GM23338 (cell line): Measurements from ENCODE around the gene TPST2. TPM values are rescaled to one million over a fixed set of nuclear protein-coding genes. Genes with fewer than 3 reads are reported as not detected.

ENCODE experiments used
- ATAC-seq: fragments of 200-7000 bp; cut with Tn5 transposase; 3 replicates; pipeline ENCODE4 v1.9.1; 2020
- DNase-seq: peaks from one replicate; pipeline ENCODE4 v3.0.0-alpha.2; 2015; ENCODE audit warnings: low spot score
- H2AFZ ChIP-seq: fragments of 200-600 bp; sonication (generic); 2 replicates; pipeline ENCODE4 v1.8.0; 2016; ENCODE audit warnings: antibody characterized with exemption, mild to moderate bottlenecking, moderate library complexity
- H3F3A ChIP-seq: fragments of 200-600 bp; sonication (generic); replicated peaks from 2 replicates; pipeline ENCODE4 v1.8.0; 2017; ENCODE audit warnings: antibody characterized with exemption, mixed run types, low read depth
- H3K27ac ChIP-seq: fragments of 200-600 bp; sonication (generic); 2 replicates; pipeline ENCODE4 v1.6.1; 2016; ENCODE audit warnings: low read depth
- H3K27me3 ChIP-seq: fragments of 200-600 bp; sonication (generic); 2 replicates; pipeline ENCODE4 v1.8.0; 2016; ENCODE audit warnings: mild to moderate bottlenecking, mixed run types, moderate library complexity; ENCODE audit not compliant: insufficient read depth
- H3K36me3 ChIP-seq: fragments of 200-600 bp; sonication (generic); 2 replicates; pipeline ENCODE4 v1.8.0; 2016; ENCODE audit warnings: mild to moderate bottlenecking; ENCODE audit not compliant: insufficient read depth
- H3K4me1 ChIP-seq: fragments of 200-600 bp; sonication (generic); 2 replicates; pipeline ENCODE4 v1.8.0; 2016; ENCODE audit warnings: mild to moderate bottlenecking, moderate library complexity; ENCODE audit not compliant: insufficient read depth
- H3K4me2 ChIP-seq: fragments of 200-600 bp; sonication (generic); 2 replicates; pipeline ENCODE4 v1.7.1; 2017; ENCODE audit warnings: mixed run types
- H3K4me3 ChIP-seq: fragments of 200-600 bp; sonication (generic); 2 replicates; pipeline ENCODE4 v1.6.1; 2016; ENCODE audit warnings: mixed run types
- H3K79me2 ChIP-seq: fragments of 200-600 bp; sonication (generic); replicated peaks from 2 replicates; pipeline ENCODE4 v1.8.0; 2017; ENCODE audit warnings: mild to moderate bottlenecking; ENCODE audit not compliant: insufficient read depth
- H3K9me2 ChIP-seq: fragments of 200-600 bp; sonication (generic); 2 replicates; pipeline ENCODE4 v1.8.0; 2017; ENCODE audit not compliant: insufficient read depth
- H4K20me1 ChIP-seq: fragments of 200-600 bp; sonication (generic); replicated peaks from 2 replicates; pipeline ENCODE4 v1.8.0; 2017; ENCODE audit warnings: mild to moderate bottlenecking; ENCODE audit not compliant: insufficient read depth
- H3K27ac Mint-ChIP-seq: 2 replicates; pipeline ENCODE4 v1.8.0; 2020; ENCODE audit warnings: inconsistent platforms, mild to moderate bottlenecking, moderate library complexity, mixed read lengths
- H3K27me3 Mint-ChIP-seq: 3 replicates; pipeline ENCODE4 v1.8.0; 2022; ENCODE audit warnings: low read depth, mild to moderate bottlenecking, moderate library complexity, mixed read lengths, inconsistent platforms; ENCODE audit not compliant: insufficient read depth, poor library complexity
- H3K36me3 Mint-ChIP-seq: 3 replicates; pipeline ENCODE4 v1.8.0; 2021; ENCODE audit warnings: low read depth, mild to moderate bottlenecking, inconsistent platforms, moderate library complexity, mixed read lengths
- H3K4me1 Mint-ChIP-seq: 3 replicates; pipeline ENCODE4 v1.8.0; 2020; ENCODE audit warnings: mild to moderate bottlenecking, inconsistent platforms, mixed read lengths
- H3K4me3 Mint-ChIP-seq: 3 replicates; pipeline ENCODE4 v1.8.0; 2021; ENCODE audit warnings: moderate library complexity, mild to moderate bottlenecking, inconsistent platforms, mixed read lengths
- H3K9me3 Mint-ChIP-seq: 3 replicates; pipeline ENCODE4 v1.8.0; 2020; ENCODE audit warnings: moderate library complexity, mild to moderate bottlenecking, inconsistent platforms, mixed read lengths
- CREB1 ChIP-seq: fragments of 250-450 bp; sonication (Bioruptor Pico); IDR thresholded peaks from 2 replicates; pipeline ENCODE4 v1.5.0; 2020; ENCODE audit warnings: low read depth, mild to moderate bottlenecking, moderate library complexity
- EZH2 ChIP-seq: fragments of 200-600 bp; sonication (generic); IDR thresholded peaks from one replicate; pipeline ENCODE4 v1.8.0; 2017; ENCODE audit warnings: antibody characterized with exemption, mild to moderate bottlenecking, low read depth; ENCODE audit not compliant: unreplicated experiment
- EZH2phosphoT487 ChIP-seq: fragments of 200-600 bp; sonication (generic); IDR thresholded peaks from one replicate; pipeline ENCODE4 v1.8.1; 2018; ENCODE audit warnings: antibody characterized with exemption; ENCODE audit not compliant: unreplicated experiment
- JUNB ChIP-seq: IDR thresholded peaks from one replicate; pipeline ENCODE4 v1.6.1; 2016; ENCODE audit warnings: antibody characterized with exemption; ENCODE audit not compliant: unreplicated experiment
- NANOG ChIP-seq: IDR thresholded peaks from 2 replicates; pipeline ENCODE4 v1.6.1; 2016; ENCODE audit warnings: antibody characterized with exemption, borderline replicate concordance
- POLR2AphosphoS5 ChIP-seq: IDR thresholded peaks from 2 replicates; pipeline ENCODE4 v1.6.1; 2016; ENCODE audit warnings: antibody characterized with exemption, low read depth
- STAT1 ChIP-seq: IDR thresholded peaks from one replicate; pipeline ENCODE4 v1.6.1; 2016; ENCODE audit warnings: antibody characterized with exemption; ENCODE audit not compliant: unreplicated experiment
- ZNF114 ChIP-seq: fragments of 250-450 bp; sonication (Bioruptor Pico); IDR thresholded peaks from 2 replicates; pipeline ENCODE4 v1.5.0; 2020; ENCODE audit warnings: mild to moderate bottlenecking, moderate library complexity
- polyA plus RNA-seq: library from polyadenylated mRNA; unstranded; fragments of >200 nt; fragmentation: Nextera tagmentation; extraction: Ambion mirVana; gene quantifications from 2 replicates; pipeline ENCODE4 v1.2.1, GENCODE V29; 2016
- total RNA-seq: library from RNA; depleted of rRNA; stranded (reverse); fragments of >200 nt; shearing (Covaris generic); gene quantifications from 2 replicates; pipeline ENCODE4 v1.2.3, GENCODE V29; 2014
- TF ChIP-seq, protein P1 (sequence below): IDR thresholded peaks from one replicate; pipeline ENCODE4 v1.6.1; 2018; ENCODE audit warnings: antibody characterized with exemption; ENCODE audit not compliant: unreplicated experiment
- TF ChIP-seq, protein P2 (sequence below): fragments of 250-450 bp; sonication (Bioruptor Pico); IDR thresholded peaks from 2 replicates; pipeline ENCODE4 v1.5.0; 2020; ENCODE audit warnings: mild to moderate bottlenecking, moderate library complexity
- TF ChIP-seq, protein P3 (sequence below): IDR thresholded peaks from 2 replicates; pipeline ENCODE4 v1.6.1; 2016; ENCODE audit warnings: antibody characterized with exemption
- TF ChIP-seq, protein P4 (sequence below), 2 experiments: fragments of 200-600 bp in 1 of 2; sonication (generic) in 1 of 2; conservative IDR thresholded peaks; 2 replicates each; pipeline versions ENCODE4 v1.5.1 to v1.6.1; 2016 to 2017; ENCODE audit warnings: antibody characterized with exemption in 2 of 2, low read depth in 2 of 2, mild to moderate bottlenecking in 2 of 2, moderate library complexity in 1 of 2

The TPST2 gene
- total and polyA plus RNA-seq, 2 experiments from 2014 or later: 37.9 to 127 TPM

DNA sequence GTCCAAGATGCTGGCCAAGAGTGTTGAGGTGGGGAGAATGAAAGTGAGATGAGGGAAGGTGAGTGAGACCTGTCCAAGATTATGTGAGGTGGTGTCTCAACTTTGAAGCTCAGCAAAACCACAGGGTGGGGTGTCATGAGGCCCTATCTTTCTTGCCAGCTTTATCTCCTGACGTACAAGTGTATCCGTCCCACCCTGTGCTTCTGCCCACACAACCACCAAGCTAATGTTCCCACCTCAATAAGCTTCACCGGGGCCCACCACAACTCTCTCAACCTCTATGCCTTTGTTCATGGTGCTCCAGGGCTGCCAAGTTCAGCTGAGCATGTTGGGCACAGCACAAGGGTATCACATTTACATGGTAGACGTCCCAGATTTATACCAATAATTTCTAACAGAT lies 7.1 kb upstream of the TPST2 start:
- H3K79me2 ChIP-seq: no peaks in the 10 kb centered on the region
- H3K36me3 ChIP-seq: no peaks in the 10 kb centered on the region
- no peak for ATAC-seq
- Mint-ChIP-seq H3K9me3 (no peaks in the 10 kb centered on the region), H3K27ac (no peak overlapping the region), H3K4me1 (peaks cover 5% of the 10 kb centered on the region), H3K36me3 (no peaks in the 10 kb centered on the region), H3K27me3 (peaks cover 9% of the 10 kb centered on the region), H3K4me3 (no peak overlapping the region)
- H4K20me1 ChIP-seq: no peaks in the 10 kb centered on the region
- H3K27me3 ChIP-seq: no peaks in the 10 kb centered on the region
- DNase-seq: no peak
- H3K9me2 ChIP-seq: peaks cover 2% of the 10 kb centered on the region; the same call in 1 of the 2 replicates
- no peak overlapping the region for H3K4me2 ChIP-seq
- H3F3A ChIP-seq: no peaks in the 10 kb centered on the region
- TF ChIP-seq, protein P1, sequence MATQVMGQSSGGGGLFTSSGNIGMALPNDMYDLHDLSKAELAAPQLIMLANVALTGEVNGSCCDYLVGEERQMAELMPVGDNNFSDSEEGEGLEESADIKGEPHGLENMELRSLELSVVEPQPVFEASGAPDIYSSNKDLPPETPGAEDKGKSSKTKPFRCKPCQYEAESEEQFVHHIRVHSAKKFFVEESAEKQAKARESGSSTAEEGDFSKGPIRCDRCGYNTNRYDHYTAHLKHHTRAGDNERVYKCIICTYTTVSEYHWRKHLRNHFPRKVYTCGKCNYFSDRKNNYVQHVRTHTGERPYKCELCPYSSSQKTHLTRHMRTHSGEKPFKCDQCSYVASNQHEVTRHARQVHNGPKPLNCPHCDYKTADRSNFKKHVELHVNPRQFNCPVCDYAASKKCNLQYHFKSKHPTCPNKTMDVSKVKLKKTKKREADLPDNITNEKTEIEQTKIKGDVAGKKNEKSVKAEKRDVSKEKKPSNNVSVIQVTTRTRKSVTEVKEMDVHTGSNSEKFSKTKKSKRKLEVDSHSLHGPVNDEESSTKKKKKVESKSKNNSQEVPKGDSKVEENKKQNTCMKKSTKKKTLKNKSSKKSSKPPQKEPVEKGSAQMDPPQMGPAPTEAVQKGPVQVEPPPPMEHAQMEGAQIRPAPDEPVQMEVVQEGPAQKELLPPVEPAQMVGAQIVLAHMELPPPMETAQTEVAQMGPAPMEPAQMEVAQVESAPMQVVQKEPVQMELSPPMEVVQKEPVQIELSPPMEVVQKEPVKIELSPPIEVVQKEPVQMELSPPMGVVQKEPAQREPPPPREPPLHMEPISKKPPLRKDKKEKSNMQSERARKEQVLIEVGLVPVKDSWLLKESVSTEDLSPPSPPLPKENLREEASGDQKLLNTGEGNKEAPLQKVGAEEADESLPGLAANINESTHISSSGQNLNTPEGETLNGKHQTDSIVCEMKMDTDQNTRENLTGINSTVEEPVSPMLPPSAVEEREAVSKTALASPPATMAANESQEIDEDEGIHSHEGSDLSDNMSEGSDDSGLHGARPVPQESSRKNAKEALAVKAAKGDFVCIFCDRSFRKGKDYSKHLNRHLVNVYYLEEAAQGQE: no peak
- TF ChIP-seq POLR2AphosphoS5 (no peak), ZNF114 (CRISPR knock-in tag) (no peak), EZH2 (no peak), STAT1 (no peak), NANOG (no peak), JUNB (no peak), CREB1 (no peak), EZH2phosphoT487 (no peak)
- TF ChIP-seq, protein P2, sequence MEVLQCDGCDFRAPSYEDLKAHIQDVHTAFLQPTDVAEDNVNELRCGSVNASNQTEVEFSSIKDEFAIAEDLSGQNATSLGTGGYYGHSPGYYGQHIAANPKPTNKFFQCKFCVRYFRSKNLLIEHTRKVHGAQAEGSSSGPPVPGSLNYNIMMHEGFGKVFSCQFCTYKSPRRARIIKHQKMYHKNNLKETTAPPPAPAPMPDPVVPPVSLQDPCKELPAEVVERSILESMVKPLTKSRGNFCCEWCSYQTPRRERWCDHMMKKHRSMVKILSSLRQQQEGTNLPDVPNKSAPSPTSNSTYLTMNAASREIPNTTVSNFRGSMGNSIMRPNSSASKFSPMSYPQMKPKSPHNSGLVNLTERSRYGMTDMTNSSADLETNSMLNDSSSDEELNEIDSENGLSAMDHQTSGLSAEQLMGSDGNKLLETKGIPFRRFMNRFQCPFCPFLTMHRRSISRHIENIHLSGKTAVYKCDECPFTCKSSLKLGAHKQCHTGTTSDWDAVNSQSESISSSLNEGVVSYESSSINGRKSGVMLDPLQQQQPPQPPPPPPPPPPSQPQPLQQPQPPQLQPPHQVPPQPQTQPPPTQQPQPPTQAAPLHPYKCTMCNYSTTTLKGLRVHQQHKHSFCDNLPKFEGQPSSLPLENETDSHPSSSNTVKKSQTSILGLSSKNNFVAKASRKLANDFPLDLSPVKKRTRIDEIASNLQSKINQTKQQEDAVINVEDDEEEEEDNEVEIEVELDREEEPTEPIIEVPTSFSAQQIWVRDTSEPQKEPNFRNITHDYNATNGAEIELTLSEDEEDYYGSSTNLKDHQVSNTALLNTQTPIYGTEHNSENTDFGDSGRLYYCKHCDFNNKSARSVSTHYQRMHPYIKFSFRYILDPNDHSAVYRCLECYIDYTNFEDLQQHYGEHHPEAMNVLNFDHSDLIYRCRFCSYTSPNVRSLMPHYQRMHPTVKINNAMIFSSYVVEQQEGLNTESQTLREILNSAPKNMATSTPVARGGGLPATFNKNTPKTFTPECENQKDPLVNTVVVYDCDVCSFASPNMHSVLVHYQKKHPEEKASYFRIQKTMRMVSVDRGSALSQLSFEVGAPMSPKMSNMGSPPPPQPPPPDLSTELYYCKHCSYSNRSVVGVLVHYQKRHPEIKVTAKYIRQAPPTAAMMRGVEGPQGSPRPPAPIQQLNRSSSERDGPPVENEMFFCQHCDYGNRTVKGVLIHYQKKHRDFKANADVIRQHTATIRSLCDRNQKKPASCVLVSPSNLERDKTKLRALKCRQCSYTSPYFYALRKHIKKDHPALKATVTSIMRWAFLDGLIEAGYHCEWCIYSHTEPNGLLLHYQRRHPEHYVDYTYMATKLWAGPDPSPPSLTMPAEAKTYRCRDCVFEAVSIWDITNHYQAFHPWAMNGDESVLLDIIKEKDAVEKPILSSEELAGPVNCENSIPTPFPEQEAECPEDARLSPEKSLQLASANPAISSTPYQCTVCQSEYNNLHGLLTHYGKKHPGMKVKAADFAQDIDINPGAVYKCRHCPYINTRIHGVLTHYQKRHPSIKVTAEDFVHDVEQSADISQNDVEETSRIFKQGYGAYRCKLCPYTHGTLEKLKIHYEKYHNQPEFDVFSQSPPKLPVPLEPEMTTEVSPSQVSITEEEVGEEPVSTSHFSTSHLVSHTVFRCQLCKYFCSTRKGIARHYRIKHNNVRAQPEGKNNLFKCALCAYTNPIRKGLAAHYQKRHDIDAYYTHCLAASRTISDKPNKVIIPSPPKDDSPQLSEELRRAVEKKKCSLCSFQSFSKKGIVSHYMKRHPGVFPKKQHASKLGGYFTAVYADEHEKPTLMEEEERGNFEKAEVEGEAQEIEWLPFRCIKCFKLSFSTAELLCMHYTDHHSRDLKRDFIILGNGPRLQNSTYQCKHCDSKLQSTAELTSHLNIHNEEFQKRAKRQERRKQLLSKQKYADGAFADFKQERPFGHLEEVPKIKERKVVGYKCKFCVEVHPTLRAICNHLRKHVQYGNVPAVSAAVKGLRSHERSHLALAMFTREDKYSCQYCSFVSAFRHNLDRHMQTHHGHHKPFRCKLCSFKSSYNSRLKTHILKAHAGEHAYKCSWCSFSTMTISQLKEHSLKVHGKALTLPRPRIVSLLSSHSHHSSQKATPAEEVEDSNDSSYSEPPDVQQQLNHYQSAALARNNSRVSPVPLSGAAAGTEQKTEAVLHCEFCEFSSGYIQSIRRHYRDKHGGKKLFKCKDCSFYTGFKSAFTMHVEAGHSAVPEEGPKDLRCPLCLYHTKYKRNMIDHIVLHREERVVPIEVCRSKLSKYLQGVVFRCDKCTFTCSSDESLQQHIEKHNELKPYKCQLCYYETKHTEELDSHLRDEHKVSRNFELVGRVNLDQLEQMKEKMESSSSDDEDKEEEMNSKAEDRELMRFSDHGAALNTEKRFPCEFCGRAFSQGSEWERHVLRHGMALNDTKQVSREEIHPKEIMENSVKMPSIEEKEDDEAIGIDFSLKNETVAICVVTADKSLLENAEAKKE (CRISPR knock-in tag): no peak
- TF ChIP-seq, protein P3, sequence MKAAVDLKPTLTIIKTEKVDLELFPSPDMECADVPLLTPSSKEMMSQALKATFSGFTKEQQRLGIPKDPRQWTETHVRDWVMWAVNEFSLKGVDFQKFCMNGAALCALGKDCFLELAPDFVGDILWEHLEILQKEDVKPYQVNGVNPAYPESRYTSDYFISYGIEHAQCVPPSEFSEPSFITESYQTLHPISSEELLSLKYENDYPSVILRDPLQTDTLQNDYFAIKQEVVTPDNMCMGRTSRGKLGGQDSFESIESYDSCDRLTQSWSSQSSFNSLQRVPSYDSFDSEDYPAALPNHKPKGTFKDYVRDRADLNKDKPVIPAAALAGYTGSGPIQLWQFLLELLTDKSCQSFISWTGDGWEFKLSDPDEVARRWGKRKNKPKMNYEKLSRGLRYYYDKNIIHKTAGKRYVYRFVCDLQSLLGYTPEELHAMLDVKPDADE: no peak
- TF ChIP-seq, protein P4, sequence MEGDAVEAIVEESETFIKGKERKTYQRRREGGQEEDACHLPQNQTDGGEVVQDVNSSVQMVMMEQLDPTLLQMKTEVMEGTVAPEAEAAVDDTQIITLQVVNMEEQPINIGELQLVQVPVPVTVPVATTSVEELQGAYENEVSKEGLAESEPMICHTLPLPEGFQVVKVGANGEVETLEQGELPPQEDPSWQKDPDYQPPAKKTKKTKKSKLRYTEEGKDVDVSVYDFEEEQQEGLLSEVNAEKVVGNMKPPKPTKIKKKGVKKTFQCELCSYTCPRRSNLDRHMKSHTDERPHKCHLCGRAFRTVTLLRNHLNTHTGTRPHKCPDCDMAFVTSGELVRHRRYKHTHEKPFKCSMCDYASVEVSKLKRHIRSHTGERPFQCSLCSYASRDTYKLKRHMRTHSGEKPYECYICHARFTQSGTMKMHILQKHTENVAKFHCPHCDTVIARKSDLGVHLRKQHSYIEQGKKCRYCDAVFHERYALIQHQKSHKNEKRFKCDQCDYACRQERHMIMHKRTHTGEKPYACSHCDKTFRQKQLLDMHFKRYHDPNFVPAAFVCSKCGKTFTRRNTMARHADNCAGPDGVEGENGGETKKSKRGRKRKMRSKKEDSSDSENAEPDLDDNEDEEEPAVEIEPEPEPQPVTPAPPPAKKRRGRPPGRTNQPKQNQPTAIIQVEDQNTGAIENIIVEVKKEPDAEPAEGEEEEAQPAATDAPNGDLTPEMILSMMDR (conservative IDR thresholded peaks at IDR 0.05; ENCODE audit: low read depth in 2 of 2): no peak
- no peak overlapping the region for H2AFZ ChIP-seq
- no peak overlapping the region for H3K27ac ChIP-seq
- H3K4me1 ChIP-seq: peaks cover 9% of the 10 kb centered on the region
- no peak overlapping the region for H3K4me3 ChIP-seq
